HG03045 (cell line): Measurements from ENCODE around the gene DDX4.

ENCODE experiments used
- ATAC-seq: cut with Tn5 transposase; IDR thresholded peaks from one replicate; pipeline ENCODE4 v1.9.1; 2021; ENCODE audit warnings: mild to moderate bottlenecking, moderate library complexity; ENCODE audit not compliant: unreplicated experiment

DDX4 gene

DNA sequence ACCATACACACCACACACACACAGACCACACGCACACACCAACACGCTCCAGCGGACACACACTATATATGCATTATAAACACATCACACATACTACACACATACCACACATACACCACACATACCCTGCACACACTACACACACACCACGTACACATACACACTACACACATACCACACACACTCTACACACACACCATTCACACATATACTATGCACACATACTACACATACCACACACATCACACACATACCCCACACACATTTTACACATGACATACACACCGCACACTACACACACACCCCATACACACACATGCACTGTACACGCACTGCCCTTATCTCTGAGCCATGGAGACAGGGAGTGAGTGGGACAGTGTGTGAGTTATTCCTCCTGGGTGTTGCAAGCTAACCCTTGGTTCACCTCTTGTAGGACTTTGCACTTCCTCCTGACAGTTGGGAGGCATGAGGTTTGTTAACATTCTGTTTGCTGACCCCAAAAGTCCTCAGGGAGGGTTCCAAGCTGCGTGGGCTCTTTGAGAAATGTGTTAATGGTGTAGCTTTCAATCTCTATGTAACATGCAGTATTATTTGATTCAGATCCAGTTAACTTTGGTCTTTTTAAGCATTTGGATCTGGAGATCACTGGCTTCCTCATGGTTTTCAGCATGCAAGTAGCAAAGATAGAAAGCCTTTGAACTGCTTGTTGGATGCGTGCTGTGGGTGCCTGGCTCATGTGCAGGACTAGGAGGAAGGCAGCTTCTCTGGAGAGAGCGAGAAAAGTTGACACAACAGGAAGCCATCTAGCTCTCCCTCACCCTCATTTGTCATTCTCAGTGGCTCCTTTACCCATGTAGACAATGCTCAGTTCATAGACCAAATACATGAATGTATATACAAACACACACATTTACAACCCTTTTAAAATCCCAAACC lies 127.0 kb downstream of the DDX4 start:
- no peak for ATAC-seq

DNA sequence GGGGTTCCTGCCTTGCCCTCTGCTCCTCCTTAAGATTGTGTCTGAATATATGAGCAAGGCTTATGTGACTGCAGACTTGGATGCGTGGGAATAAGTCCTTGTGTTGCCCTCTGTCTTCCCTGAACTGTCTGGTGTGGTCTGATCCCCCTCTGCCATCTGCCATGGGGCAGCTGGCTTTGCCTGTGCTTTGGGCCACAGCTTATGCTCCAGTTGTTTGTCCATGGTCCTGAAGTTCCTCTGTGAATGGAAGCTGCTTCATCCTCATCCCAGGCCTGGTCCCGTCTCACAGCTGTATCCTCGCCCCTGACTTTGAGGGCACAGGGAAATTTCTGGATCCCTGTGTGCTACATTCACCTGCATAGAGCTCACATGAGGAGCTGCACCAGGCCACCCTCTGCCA lies 128.0 kb downstream of the DDX4 start:
- no peak for ATAC-seq

DNA sequence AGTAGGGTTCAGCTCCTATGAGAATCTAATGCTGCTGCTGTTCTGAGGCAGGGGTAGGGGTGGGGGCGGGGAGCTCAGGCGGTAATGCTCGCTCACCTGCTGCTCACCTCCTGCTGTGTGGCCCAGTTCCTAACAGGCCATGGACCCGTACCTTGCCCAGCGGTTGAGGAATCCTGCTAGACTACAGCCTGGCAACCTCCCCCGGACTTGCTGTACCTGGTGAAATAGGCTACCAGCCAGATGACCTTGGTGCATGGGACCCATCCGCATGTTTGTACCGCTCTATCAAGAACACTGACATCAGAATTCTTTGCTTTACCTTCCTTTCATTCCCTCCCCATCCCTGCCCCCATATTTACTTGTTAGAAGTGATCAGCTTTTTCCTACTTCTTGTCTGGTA lies 128.6 kb downstream of the DDX4 start:
- ATAC-seq, result no peak
